Brain microvascular endothelial cell (primary cell): ENCODE data around the gene PLA2G4B.

Experiments used
- DNase-seq: peaks from one replicate; pipeline ENCODE4 v3.0.0-alpha.2; 2020
- H3K27ac ChIP-seq: fragments of 250-450 bp; sonication (Bioruptor Pico); 2 replicates; pipeline ENCODE4 v1.5.1; 2020; ENCODE audit warnings: mild to moderate bottlenecking, moderate library complexity
- H3K27me3 ChIP-seq: fragments of 250-450 bp; sonication (Bioruptor Pico); replicated peaks from 2 replicates; pipeline ENCODE4 v1.5.1; 2020; ENCODE audit warnings: mild to moderate bottlenecking
- H3K36me3 ChIP-seq: fragments of 250-450 bp; sonication (Bioruptor Pico); replicated peaks from 2 replicates; pipeline ENCODE4 v1.5.1; 2020; ENCODE audit warnings: mild to moderate bottlenecking
- H3K4me3 ChIP-seq: 2 replicates; pipeline ENCODE4 v1.5.1; 2011; ENCODE audit warnings: low read depth, mild to moderate bottlenecking, control low read depth, low read length, moderate library complexity
- in situ Hi-C: cut with HindIII; loops from 2 replicates; pipeline ENCODE4 v1.10.0; 2017; ENCODE audit warnings: low sequenced_read_pairs, low pct_ligation_motif_present
- TF ChIP-seq, protein P1 (sequence below): IDR thresholded peaks from 2 replicates; pipeline ENCODE4 v1.5.1; 2011; ENCODE audit warnings: low read depth, mild to moderate bottlenecking, moderate library complexity, low read length, control low read depth, inconsistent platforms; ENCODE audit errors: missing control alignments

The PLA2G4B gene

DNA sequence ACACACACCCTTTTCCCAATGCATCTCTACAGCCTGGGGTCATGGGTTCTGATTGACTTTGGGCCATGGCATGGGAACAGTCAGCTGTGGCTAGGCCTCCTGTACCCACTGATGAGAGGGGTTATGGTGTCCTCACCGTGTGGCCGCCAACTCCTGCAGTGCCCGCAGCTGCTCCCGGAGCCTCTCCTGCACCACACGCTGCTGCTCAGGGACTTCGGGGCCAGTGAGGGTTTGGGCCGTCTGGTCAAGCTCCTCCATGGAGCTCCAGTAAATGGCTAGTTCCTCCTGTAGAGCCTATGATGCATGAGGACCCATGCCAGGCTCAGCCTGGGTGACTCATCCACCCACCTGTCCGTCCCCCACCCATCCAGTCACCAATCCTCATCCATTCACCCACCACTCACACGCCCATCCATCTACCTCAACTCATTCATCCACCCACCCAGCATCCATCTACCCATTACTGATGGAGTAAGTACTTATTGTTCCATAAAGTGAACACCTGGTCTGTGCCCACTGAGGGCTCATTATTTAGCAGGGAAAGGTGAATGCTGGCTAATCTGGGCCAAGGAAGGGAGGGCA lies 33.6 kb downstream of the PLA2G4B start:
- no peak overlapping the region for H3K27ac ChIP-seq
- DNase-seq: no peak
- H3K27me3 ChIP-seq: no peaks in the 10 kb centered on the region
- H3K4me3 ChIP-seq: no peak overlapping the region
- TF ChIP-seq, protein P1, sequence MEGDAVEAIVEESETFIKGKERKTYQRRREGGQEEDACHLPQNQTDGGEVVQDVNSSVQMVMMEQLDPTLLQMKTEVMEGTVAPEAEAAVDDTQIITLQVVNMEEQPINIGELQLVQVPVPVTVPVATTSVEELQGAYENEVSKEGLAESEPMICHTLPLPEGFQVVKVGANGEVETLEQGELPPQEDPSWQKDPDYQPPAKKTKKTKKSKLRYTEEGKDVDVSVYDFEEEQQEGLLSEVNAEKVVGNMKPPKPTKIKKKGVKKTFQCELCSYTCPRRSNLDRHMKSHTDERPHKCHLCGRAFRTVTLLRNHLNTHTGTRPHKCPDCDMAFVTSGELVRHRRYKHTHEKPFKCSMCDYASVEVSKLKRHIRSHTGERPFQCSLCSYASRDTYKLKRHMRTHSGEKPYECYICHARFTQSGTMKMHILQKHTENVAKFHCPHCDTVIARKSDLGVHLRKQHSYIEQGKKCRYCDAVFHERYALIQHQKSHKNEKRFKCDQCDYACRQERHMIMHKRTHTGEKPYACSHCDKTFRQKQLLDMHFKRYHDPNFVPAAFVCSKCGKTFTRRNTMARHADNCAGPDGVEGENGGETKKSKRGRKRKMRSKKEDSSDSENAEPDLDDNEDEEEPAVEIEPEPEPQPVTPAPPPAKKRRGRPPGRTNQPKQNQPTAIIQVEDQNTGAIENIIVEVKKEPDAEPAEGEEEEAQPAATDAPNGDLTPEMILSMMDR: no peak
- in situ Hi-C loops: no loop called here
- H3K36me3 ChIP-seq: no peaks in the 10 kb centered on the region

DNA sequence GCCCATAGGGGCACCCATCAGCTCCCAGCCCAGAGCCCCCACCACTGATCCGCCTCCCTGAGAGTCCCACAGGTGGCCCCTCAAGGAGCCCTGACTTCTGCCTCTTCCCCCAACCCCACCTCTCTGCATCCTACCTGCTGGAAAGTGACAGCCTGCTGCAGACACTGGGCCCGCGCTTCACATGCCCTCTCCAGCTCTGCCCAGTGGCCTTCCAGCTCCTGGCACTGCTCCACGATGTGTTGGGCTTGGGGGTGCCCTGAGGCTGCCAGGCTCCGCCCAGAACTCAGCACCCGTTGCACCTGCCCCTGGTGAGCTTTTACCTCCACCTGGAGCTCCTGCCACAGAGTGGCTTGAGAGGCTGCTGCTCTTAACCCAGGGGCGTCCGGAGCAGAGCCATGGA lies 35.1 kb downstream of the PLA2G4B start:
- DNase-seq: no peak
- in situ Hi-C loops: no loop called here
- TF ChIP-seq, protein P1: no peak
- H3K36me3 ChIP-seq: no peaks in the 10 kb centered on the region
- no peaks in the 10 kb centered on the region for H3K27me3 ChIP-seq
- H3K27ac ChIP-seq: no peak overlapping the region
- H3K4me3 ChIP-seq: no peak overlapping the region

DNA sequence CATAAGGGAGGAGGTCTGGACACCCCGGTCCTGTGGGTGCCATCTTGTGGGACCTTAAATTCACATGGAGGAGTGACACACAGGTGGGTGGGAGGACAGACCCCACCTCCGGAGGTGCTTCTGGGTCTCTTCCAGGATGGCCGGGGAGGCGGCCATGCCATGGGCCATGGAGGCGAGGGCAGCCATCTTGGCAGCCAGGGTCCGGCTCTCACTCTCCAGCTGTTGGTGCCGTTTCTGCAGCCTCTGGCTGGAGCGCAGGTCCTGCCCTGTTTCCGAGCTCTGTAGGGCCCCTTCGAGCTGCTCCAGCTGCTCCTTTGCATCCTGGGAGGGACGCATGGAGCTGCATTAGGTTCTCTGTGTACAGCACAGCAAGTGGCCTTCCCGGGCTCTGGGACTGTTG lies 36.1 kb downstream of the PLA2G4B start:
- Histone ChIP-seq H3K4me3 (no peak overlapping the region), H3K36me3 (no peaks in the 10 kb centered on the region), H3K27ac (no peak overlapping the region), H3K27me3 (no peaks in the 10 kb centered on the region)
- TF ChIP-seq, protein P1: no peak
- in situ Hi-C loops: no loop called here
- no peak for DNase-seq

DNA sequence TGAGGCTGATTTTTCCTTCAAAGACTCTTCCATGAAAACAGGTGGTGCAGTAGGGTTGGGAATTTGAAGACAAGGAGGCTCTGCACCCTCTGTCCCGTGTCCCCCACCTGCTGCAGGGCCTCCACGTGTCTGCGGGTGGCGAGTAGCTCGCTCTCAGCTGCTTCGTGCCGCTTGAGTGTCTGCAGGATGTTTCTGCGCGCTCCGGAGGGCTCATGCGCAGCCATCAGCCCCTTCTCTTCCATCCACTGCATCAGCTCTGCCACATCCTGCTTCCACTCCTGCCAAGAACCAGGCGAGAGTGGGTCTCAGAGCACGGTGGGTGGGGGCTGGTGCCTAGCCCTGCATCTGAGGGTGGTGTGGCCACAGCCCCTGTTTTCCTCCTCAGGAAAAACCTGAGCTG lies 37.4 kb downstream of the PLA2G4B start:
- Histone ChIP-seq H3K27ac (no peak overlapping the region), H3K4me3 (no peak overlapping the region), H3K36me3 (no peaks in the 10 kb centered on the region), H3K27me3 (no peaks in the 10 kb centered on the region)
- TF ChIP-seq, protein P1: no peak
- in situ Hi-C loops: no loop called here
- DNase-seq: no peak

DNA sequence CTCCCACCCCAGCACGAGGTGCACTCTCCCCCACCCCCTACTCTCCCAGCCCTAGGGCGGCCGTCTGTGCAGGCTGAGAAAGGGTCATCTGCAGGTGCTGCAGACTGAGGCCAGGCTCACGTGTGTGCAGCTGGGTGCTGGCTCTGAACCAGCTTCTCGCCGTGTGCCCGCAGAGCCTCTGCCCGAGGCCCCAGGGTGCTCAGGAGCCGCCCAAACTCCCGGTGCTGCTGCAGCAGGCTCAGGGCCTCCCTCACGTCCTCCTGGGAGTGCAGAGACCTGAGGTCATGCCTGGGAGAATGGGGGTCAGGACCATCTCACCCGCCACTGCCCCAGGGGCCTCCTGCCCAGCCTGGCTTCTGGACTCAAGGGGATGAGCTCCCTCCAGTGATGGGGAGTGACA lies 38.0 kb downstream of the PLA2G4B start:
- H3K36me3 ChIP-seq: no peaks in the 10 kb centered on the region
- no peaks in the 10 kb centered on the region for H3K27me3 ChIP-seq
- in situ Hi-C loops: no loop called here
- no peak overlapping the region for H3K27ac ChIP-seq
- H3K4me3 ChIP-seq: no peak overlapping the region
- TF ChIP-seq, protein P1: no peak
- no peak for DNase-seq
